ENCODE data around the gene EXOSC10. TPM values are rescaled to one million over a fixed set of nuclear protein-coding genes. Genes with fewer than 3 reads are reported as not detected.

Gene EXOSC10
- total RNA-seq, 4 donors from 2014 or later = 39.3 to 56.2 (median 41.0) TPM

DNA sequence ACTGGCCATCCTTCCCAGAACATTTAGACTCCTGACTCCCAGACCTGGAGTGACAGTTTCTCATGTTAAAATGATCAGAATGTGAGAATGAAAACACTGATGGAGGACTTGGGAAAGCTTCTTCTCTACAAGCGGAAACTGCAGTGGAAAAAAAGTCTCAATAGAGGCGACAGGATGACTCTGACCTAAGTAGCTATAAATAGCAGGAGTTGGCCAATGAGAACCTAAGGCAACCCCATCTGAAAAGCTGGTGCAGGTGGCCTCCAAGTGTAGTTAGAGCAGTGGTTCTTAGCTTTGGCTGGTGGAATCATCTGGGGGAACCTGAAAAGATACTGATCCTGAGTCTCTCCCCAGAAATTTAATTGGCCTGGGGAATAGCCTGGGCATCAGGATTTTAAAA is 44.2 kb upstream of the EXOSC10 start:
- Histone ChIP-seq H3K9me3 (no peaks in the 10 kb centered on the region), H3K36me3 (peaks cover 0 to 92% of the 10 kb centered on the region in 2 donors), H3K4me1 (peaks cover 0 to 6% (median 0%) of the 10 kb centered on the region in 3 donors), H3K4me3 (no peak overlapping the region), H3K27me3 (no peaks in the 10 kb centered on the region), H3K27ac (peak overlapping the region in 1 of 4 donors; percentile 41)
- 20 to 50% methylated on average over 1 to 2 of the region's 2 CpGs for WGBS, 2 donors (ENCODE audit: low coverage in 1 of 2)
- TF ChIP-seq EP300 (IDR thresholded peaks at IDR 0.05) (no peak), POLR2AphosphoS5 (IDR thresholded peaks at IDR 0.05) (no peak), POLR2A (IDR thresholded peaks at IDR 0.05) (no peak)
- TF ChIP-seq, protein P1, sequence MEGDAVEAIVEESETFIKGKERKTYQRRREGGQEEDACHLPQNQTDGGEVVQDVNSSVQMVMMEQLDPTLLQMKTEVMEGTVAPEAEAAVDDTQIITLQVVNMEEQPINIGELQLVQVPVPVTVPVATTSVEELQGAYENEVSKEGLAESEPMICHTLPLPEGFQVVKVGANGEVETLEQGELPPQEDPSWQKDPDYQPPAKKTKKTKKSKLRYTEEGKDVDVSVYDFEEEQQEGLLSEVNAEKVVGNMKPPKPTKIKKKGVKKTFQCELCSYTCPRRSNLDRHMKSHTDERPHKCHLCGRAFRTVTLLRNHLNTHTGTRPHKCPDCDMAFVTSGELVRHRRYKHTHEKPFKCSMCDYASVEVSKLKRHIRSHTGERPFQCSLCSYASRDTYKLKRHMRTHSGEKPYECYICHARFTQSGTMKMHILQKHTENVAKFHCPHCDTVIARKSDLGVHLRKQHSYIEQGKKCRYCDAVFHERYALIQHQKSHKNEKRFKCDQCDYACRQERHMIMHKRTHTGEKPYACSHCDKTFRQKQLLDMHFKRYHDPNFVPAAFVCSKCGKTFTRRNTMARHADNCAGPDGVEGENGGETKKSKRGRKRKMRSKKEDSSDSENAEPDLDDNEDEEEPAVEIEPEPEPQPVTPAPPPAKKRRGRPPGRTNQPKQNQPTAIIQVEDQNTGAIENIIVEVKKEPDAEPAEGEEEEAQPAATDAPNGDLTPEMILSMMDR (IDR thresholded peaks at IDR 0.05) = no peak
- ATAC-seq = no peak

DNA sequence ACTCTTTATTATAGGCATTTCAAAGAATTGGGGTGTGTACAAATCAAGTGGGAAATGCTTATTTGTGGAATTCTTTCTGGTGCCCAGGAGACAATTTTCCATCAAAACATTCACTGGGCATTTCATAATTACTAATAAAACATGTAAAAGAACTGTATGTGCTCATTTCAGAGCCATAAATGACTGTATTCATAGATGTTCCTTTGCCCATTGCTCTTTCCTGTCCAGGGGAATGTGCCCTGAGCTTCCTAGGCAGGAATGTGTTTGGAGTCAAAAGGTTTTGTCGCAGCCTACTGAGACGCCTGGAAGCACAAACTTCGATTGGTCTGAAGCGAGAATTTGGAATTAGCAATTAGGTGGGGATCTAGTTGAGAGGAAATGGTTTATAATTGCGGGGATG is 43.7 kb upstream of the EXOSC10 start:
- peak; percentile 39 for ATAC-seq
- Histone ChIP-seq H3K9me3 (no peaks in the 10 kb centered on the region), H3K36me3 (peaks cover 0 to 92% of the 10 kb centered on the region in 2 donors), H3K4me3 (no peak overlapping the region), H3K4me1 (peaks cover 0 to 6% (median 0%) of the 10 kb centered on the region in 3 donors), H3K27ac (peak overlapping the region in 1 of 4 donors; percentile 41), H3K27me3 (no peaks in the 10 kb centered on the region)
- TF ChIP-seq POLR2A (IDR thresholded peaks at IDR 0.05) (no peak), EP300 (IDR thresholded peaks at IDR 0.05) (no peak), POLR2AphosphoS5 (IDR thresholded peaks at IDR 0.05) (no peak)
- TF ChIP-seq, protein P1 (IDR thresholded peaks at IDR 0.05) = no peak
- 82 to 93% methylated on average over 4 to 5 of the region's 5 CpGs for WGBS, 2 donors (ENCODE audit: low coverage in 1 of 2)

DNA sequence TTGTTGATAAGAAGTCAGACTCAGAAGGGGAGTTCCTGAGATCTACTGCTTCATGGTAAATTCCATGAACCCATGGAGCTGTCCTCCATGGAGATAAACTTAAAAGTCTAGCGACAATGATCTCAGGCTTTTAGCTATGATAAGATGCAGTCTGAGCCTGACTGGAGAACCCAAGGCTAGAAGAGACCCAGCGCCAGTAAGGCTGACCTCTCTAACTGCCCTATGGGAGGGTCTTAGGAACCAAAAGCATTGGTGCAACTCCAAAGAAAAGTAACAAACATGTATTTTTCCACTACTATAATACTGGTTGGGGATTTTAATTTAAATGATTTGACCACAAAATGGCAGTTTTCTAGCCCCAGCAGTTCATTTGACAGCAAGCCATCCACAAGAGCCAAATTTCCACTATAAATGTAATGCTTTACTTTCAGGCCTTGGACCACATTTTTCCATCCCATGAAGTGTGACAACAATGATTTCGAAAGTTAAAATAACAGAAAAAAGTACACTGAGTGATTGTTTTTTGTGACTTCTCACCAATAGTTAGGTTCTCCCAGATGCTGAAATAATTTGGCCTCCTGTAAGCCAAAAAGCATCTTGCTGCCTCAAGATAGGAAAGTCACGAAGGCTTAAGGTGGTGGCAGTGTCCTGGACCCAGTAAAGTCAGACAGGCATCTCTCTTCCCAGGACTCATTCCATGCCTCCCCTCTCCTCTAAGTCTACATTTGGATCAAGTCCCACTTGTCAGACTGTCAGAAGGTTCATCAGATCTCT is 43.1 kb upstream of the EXOSC10 start:
- no peaks in the 10 kb centered on the region for H3K27me3 ChIP-seq
- peaks cover 0 to 92% of the 10 kb centered on the region in 2 donors for H3K36me3 ChIP-seq
- H3K4me1 ChIP-seq = peaks cover 0 to 6% (median 0%) of the 10 kb centered on the region in 3 donors
- no peak for TF ChIP-seq POLR2AphosphoS5 (IDR thresholded peaks at IDR 0.05)
- TF ChIP-seq EP300 (IDR thresholded peaks at IDR 0.05) = no peak
- TF ChIP-seq POLR2A (IDR thresholded peaks at IDR 0.05) = no peak
- TF ChIP-seq, protein P1 (IDR thresholded peaks at IDR 0.05) = no peak
- no peak overlapping the region for H3K4me3 ChIP-seq
- H3K27ac ChIP-seq = peak overlapping the region in 1 of 4 donors; percentile 41
- 76 to 79% methylated on average over 2 to 3 of the region's 4 CpGs for WGBS, 2 donors (ENCODE audit: low coverage in 1 of 2)
- ATAC-seq = peak; percentile 46
- H3K9me3 ChIP-seq = no peaks in the 10 kb centered on the region

DNA sequence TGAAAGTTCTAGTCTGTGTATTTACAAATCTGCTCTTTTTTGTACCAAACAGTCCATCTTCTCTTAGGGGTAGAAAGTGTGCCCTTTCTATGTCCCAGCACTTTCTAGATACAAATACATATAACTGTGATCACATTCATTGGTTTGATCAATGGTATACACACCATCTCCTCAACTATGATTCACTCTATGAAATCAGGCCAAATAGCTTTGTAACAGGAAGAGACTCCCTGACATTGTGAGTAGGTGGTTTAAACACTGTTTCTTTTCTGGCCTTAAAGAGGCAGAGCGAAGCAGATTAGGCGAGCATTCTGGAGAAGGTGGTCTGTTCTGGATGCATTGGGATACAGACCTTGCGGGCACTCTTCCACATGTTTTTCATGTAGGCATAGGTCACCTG is 39.3 kb upstream of the EXOSC10 start:
- no peak overlapping the region for H3K27ac ChIP-seq
- TF ChIP-seq, protein P1 (IDR thresholded peaks at IDR 0.05) = no peak
- TF ChIP-seq POLR2A (IDR thresholded peaks at IDR 0.05) (no peak), EP300 (IDR thresholded peaks at IDR 0.05) (no peak), POLR2AphosphoS5 (IDR thresholded peaks at IDR 0.05) (no peak)
- peaks cover 0 to 9% (median 0%) of the 10 kb centered on the region in 3 donors for H3K4me1 ChIP-seq
- no peaks in the 10 kb centered on the region for H3K27me3 ChIP-seq
- H3K36me3 ChIP-seq = peaks cover 0 to 92% of the 10 kb centered on the region in 2 donors
- H3K9me3 ChIP-seq = no peaks in the 10 kb centered on the region
- no peak for ATAC-seq
- WGBS, 2 donors (ENCODE audit: low coverage in 1 of 2) = 76 to 80% methylated on average over 3 of the region's 3 CpGs
- H3K4me3 ChIP-seq = no peak overlapping the region

DNA sequence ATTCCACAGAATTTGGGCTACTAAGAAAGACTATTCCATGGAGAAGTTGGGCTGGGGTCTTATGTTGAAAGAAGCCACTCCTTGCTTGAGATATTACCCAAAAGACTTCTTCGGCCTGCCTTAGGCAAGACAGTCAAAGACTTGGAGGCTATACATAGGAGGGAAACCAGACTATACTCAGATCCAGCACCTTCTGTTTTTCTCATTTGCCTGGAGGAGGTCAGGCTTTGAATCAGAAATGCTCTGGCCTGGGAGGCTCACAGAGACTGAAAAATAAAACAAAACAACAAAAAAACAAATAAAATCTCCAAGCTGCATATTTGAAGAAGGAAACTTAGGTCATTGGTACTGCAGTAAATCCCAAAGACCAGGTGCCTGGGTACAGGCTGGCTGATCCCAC is 38.4 kb upstream of the EXOSC10 start:
- Histone ChIP-seq H3K4me1 (peaks cover 0 to 7% (median 0%) of the 10 kb centered on the region in 3 donors), H3K27me3 (no peaks in the 10 kb centered on the region), H3K36me3 (peaks cover 0 to 92% of the 10 kb centered on the region in 2 donors), H3K9me3 (no peaks in the 10 kb centered on the region), H3K4me3 (no peak overlapping the region), H3K27ac (no peak overlapping the region)
- TF ChIP-seq EP300 (IDR thresholded peaks at IDR 0.05) (no peak), POLR2A (IDR thresholded peaks at IDR 0.05) (no peak), POLR2AphosphoS5 (IDR thresholded peaks at IDR 0.05) (no peak)
- TF ChIP-seq, protein P1 (IDR thresholded peaks at IDR 0.05) = no peak
- 83 to 100% methylated on average over 1 of the region's 1 CpG for WGBS, 2 donors (ENCODE audit: low coverage in 1 of 2)
- ATAC-seq = no peak
